ENCODE data around the gene TMEM131.
"Not testable (repeated sequence)": the region's sequence is repeated elsewhere in the genome, so short reads cannot be mapped to it uniquely, and the experiment has no call there.

The TMEM131 gene

DNA sequence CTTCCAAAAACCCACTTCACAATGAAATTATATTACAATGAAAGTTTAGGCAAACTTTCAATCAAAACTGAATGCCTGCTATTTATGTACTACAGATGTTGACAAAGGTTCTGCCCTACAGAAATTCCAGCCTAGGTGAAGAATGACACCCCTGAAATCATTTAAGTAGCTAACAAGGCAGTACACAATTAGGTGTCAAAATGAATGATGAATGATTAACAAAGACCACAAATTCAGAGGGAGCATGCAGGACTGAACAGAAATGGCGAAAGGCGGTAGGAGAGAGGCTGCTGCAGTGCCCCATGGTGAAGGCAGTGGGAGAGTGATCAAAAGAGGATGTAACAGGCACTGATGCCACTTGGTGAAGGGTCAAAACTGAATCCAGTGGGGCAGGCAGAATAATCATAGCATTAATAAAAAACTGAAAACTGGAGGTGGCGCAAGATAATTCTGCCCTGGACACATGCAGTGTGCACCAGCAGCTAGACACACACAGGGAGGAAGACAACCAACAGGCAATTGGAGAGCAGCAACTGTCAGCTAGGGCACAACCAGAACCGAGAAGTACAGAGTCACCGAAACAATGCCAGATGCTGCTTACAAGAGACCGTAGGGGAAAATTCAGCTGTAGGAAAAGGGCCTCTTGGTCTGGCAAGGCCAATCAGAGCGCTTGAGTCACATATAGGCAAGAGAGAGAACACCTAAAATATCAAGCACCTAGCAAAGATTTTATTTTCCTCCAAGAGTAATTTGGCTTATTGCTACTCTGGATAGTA is 4.5 kb downstream of the TMEM131 start:
- DNase-seq, result no peak

DNA sequence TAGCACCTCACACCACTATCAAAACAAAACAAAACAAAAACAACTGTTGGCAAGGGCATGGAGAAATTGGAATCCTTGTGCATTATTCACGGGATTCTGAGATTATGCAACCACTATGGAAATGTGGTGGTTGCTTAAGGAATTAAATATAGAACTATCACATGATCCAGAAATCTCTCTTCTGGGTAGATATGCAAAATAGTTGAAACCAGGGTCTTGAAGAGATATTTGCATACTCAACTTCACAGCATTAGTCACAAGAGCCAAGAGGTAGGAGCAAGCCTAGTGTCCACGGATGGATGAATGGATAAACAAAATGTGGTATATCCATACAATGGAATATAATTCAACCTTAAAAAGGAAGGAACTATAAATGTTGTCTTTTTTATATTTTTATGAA is 7.0 kb downstream of the TMEM131 start:
- no peak for DNase-seq

DNA sequence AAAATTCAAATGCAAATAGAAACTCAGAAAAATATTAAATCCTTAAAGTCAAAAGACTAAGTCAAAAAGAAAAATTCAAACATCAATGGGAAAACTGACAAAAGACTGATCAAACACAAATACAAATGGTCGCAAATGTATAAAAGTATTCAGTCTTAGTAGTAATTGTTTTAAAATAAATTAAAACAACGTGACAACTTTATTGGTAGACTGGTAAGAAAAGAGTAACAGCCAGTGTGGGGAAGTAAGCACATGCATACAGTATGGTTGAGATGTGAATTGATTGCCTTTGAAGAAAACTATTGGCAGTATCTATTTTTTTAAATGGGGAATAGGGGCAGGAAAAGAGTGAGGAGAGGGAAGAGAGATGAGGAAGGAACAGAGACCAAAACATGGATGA is 9.8 kb downstream of the TMEM131 start:
- DNase-seq, result no peak

DNA sequence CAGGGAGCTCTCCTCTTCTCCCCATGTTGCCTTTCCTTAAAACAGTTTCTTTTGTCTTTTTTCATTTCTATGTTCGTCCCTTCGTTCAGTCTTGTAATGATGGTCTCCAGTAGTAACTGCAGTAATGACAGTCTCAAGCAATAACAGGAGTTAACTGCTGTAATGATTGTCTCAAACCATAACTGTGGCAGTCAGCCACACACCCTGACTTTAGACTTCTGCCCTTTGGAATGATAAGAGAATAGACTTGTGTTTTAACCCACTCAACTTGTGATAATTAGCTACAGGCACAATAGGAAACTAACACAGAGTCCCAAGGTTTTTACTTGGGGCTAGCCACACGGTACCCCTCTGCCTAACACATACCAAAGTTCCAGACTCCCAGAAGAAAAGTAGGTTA is 12.1 kb downstream of the TMEM131 start:
- DNase-seq, result no peak

DNA sequence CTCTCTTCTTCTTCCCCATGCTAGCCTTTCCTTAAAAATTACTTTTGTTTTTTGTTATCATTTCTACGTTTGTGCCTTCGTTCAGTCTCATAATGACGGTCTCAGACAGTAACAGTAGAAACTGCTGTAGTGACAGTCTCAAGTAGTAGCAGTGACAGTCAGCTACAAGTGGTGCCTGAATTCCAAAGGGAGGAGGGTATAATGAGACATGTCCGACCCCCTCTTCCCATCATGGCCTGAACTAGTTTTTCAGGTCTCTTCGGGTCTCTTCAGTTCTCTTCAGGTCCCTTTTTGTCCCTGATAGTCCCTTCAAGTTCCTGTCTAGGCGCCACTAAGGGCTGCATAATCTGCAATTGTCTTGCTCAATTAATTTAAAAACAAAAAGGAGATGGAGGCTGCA is 12.6 kb downstream of the TMEM131 start:
- DNase-seq, result no peak

DNA sequence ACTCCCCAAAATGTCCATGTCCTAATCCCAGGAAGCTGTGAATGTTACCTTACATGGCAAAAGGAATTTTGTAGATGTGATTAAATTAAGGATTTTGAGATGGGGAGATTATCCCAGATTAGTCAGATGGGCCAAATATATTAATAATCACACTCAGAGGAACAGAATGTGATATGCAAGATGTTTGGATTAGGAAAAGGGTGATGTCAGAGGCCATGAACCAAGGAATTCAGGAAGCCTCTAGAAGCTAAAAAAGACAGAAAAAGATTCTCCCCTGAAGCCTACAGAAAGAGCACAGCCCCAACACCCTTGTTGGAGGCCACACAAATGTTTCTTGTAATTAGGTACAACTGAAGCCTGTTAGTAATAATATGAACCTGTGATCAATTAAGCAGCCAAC is 13.1 kb downstream of the TMEM131 start:
- DNase-seq, result peak; percentile 58

DNA sequence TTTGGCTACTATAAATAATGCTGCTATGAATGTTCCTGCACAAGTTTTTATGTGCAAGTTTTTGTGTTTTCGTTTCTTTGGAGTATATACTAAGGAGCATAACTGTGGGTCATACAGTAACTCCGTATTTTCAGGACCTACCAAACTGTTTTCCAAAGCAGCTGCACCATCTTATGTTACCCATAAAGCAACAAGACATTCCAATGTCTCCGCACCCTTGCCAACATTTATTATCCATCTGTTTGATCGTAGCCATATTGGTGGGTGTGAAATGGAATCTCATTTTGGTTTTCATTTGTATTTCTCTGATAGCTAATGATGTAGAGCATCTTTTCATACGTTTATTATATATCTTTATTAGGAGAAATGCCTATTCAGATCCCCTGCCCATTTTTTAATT is 13.8 kb downstream of the TMEM131 start:
- no peak for DNase-seq

DNA sequence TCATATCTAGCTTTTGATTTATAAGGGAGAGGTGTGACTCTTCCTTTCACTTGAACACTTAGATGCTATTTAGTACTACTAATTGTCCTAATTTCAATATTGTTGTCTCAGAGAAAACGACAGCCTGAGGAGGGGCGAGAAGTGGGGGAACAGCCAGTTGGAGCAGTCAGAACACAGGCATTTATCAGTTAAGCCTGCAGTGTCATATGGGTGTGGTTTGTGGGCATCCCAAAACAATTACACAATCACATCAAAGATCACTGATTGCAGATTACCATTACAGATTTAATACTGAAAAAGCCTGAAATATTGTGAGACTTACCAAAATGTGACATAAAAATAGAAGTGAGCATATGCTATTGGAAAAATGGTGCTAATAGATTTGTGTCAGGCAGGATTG is 15.8 kb downstream of the TMEM131 start:
- DNase-seq, result no peak

DNA sequence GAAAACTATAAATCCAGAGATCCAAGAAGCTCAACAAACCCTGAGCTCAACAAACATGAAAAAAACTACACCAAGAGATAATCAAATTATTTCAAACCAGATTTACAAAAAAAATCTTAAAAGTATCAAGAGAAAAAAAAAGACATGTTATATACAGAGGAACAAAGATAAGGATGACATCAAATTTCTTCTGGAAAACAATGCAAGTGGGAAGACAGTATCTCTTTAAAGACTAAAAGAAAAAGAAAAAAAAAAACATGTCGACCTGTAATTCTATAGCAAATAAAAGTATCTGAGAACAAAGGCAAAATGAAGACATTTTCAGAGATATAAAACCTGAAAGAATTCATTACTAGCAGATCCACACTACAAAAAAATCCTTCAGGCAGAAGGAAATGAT is 21.3 kb downstream of the TMEM131 start:
- no peak for DNase-seq

DNA sequence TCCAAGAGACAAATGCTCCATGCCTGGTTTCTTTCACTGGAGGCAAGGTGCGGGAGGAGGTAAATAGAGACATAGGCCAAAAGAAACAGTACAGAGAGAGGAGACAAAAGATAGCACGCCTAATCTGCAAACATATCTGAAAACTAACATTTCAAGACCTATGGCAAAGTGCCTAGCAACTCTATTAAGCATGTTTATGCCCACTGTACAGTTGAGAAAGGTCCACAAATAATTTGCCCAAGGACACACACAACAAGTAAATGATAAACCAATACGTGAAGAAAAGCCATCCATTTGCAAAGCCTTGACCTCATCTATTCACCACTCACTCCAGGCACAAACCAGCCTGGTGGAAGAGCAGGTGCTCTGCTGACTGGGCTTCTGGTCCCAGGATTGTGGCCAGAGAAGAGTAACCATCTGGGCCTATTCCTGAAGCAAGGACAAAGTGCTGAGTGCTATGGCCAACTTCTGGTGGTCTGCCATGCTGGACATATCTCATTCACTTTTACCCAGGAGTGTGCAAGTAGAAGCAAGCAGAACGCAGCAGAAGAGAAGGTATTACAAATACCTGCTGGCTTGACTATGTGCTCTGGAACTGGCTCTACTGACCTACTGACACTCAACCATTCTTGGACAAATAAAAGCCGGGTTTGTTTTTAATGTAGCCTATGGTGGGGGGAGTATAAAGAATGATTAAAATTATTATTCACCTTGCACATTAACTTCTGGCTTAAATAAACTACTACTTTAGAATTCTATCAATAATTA is 25.3 kb downstream of the TMEM131 start:
- no peak for DNase-seq

DNA sequence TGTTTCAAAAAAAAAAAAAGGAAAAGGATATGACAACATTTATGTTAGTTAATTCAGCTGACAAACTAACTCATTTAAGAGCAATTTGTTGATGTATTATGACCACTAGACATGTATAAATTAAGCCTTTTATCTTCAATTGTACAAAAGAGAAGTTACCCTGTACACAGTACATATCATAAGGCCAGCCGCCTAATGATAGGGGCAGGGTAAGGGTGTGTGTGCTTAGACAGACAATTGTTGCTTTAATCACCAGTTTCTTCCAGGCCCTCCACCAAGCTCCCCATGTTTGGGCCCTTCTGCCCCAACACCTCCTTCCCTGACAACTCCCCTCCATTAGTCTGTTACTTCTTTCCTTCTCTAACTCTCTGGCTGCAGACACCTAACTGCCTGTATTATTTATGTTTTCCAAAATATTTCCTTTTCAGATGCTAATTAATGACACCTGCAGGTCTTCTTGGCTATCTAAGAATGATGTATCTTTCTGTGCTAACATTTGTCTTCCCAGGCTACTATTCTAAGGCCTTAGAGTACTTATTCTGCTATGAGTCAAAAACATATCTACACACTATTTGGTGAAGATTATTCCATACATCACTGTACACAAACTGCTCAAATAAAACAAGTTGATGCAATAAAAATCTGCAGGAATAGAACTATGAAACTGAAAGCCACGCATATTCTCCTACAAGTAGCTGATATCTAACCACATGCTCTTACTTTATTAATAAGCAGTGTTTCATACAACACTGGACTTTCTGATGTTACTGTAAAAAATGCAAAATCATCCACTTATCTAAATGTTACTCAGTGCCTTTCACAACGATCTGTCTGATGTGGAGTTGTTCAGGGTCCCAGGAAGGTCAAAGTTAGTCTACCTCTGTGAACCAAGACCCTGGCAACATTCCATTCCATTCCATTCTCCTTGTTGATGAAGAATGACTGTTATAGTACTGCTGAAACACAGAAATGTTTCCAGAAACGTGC is 26.4 kb downstream of the TMEM131 start:
- DNase-seq, result peak; percentile 28

DNA sequence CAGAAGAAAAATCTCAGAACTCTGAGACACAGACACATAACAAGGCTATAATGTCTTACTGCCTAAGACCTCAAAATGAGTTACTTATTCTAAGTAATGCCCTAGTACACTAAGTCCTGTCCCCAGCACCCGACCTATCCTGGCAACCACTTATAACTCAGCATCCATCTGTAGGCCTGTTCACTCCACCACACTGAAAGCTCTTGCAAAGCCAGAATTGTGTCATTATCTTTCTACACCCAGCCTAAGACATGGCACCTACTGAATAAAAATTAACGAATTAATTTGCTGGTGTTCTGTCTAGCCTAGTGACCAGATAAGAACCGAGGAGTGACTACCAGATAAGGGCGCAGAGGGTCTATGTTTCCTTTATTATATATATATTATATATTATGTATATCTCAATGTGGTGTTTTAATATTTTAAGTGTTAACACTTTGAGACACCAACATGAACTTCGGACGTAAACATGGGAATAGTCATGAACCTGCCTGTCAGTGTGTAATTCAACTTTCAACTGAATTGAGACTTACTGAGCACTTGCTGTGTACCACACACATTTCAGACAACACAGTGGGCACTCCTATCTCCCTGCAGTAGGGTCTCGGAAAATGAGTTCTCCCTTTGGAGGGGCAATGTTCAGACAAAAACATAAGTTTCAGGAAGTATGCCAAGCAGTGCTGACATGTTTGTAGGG is 27.7 kb downstream of the TMEM131 start:
- no peak for DNase-seq

DNA sequence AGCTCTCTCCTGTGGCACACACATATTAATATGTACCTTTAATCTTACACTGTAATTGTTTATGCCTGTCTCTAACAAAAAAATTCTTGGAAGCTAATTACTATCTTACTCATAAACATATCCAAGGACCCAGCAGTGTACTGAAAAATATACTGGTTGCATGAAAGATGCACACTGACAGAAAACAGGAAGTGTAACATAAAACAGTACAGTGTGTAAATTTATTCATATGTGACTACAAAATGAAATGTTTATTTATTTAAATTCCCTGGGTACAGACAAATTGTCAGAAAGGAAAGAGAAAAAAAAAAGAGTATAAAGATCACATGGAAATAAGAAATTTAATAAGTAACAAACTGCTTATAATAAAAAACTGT is 28.5 kb downstream of the TMEM131 start:
- no peak for DNase-seq

DNA sequence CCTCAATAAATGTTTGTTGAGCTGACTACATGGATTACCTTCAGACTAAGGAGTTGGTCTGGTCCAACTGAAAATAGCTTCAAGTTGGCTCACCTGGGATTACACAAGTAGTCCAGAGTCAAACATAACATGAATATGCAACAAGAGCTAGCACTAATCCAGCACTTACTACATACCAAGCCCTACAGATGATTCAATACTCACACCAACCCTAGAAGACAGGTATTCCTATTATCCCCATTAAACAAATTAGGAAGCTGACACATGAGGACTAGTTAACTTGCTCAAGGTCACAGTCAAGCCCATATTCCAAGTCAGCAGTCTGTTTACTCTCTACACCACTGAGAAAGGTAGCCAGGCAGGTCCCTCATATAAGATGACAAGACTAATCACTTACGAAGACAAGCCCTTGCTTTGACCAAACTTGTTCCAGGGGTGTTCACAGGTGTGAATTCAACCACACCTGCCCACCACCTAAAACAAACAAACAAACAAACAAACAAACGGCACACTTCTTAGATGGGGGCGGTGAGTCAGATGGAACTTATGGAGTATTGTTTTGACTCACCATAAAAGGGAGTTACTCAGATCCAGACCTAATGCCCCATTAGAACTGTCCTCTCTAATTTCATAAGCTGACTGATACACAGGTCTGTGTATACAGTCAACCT is 29.1 kb downstream of the TMEM131 start:
- DNase-seq, result peak; percentile 43

DNA sequence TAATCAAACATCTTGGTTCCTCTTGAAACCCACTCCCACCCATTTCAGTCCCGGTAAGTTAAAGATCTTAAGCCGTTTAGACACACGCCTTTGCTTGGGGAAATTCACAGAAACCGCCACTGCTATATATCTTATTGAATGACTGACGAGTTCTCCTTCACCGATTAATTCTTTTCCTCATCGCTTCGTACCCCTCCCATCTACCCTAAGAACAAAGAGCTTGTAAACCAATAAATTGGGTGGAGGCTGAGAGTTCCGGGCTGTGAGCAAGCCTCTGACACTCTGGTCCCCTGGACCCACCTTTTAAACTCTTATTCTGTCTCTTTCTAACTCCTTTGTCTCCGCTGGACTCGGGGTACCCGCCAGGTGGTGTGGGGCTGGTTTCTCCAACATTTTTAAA is 30.6 kb downstream of the TMEM131 start:
- no peak for DNase-seq

DNA sequence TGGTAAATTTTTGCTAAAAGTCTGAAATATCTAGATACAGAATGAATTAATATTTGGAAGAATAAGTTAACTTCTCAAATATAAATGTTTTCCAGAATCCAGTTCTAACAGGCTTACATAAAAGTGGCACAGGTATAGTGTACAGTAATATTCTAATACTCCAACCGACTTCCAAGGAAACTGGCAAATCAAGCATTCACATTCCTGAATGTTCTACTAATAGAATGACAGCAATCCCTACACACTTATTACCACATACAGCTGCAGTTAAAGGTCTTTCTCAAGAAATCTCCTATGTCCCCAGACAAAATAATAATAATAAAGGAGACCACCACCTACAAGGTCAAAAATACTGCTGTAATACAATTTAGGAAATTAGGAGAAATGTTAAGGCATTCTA is 31.9 kb downstream of the TMEM131 start:
- DNase-seq, result peak; percentile 29

DNA sequence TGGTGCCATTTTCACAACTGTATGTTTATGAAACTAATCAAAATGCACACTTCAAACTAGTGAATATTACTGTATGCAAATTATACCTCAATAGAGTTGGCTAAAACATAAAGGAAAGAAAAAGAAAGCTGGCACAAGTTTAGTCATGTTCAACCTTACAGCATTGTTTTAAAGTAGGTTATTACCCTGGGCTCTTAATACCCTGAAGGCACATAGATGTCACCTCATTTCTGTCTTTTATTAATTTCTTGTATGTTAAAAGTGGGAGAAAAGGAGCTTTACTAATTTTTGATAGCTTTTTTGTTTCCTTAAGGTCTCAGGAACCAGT is 32.7 kb downstream of the TMEM131 start:
- no peak for DNase-seq

DNA sequence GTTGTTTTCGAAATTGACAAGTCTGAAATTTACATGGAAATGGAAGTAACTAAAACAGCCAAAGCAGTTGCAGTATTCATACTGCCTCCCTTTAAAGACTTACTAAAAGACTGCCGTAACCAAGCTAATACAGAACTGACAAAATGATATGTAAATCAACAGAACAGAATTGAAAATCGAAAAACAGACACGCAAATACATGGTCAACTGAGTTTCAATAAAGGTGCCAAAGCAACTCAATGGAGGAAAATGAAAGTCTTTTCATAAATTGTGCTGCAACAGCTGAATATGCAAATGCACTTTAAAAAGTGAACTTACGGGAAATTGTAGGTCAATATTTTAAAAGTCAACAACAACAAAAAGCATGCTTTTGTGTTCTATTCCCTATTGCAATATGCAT is 34.2 kb downstream of the TMEM131 start:
- no peak for DNase-seq

DNA sequence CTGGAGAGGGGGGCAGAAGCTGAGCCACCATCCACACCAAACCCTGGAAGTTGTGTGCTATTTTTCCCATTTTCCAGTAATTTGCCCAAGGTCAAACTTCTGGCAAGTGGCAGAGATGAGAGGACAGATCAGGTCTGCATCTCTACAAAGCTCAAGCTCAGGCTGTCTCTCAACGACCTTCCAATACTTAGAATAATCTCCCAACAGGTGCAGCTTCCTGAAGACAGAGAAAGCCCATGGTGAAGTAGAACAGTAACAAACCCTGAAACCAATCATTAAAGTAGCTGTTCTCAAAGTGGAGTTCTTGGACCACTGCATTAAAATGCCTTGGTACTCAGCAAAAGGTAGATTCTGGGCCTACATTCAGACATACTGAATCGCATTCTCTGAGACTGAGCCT is 37.6 kb downstream of the TMEM131 start:
- no peak for DNase-seq

DNA sequence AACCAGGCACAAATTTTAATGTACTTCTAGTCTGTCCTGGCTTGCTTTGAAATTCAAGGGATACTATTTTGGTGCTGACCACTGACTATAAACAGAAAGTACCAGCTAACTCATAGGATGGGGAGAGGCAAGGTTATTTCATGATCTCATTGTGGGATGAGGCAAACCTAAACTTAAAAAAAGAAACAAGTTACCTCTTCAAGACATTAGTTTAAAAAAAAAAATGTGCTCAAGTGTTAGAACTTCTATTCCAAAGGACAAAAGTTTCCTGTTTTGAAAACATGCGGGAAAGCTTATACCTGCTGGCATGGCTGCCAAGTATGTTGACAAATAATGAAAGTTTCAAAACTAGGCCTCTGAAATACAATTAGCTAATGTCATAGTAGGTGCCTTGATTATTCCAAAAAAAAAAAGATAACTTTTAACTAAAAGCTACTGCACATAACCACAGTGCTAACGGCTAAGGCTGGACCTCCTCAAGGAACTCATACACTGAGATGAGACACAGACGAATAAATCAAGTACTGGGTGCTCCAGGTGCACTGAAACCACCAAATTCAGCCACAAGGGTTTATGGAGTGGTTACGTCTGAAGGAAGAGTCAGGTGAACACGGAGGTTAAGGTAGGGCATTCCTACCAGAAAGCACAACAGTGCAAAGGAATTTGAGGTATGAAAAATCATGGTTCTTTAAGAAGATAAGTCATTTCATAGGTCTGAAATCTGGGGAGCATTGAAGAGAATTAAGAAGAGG is 38.1 kb downstream of the TMEM131 start:
- DNase-seq, result no peak

DNA sequence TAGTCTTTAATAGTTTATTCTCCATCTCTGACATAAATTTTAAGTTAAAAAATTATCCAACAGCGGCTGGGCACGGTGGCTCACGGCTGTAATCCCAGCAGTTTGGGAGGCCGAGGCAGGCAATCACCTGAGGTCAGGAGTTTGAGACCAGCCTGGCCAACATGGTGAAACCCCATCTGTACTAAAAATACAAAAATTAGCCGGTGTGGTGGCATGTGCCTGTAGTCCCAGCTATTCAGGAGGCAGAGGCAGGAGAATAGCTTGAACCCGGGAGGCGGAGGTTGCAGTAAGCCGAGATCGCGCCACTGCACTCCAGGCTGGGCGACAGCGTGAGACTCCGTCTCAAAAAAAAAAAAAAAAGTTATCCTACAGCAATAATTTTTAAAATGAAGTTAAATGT is 39.0 kb downstream of the TMEM131 start:
- DNase-seq, result not testable (repeated sequence)

DNA sequence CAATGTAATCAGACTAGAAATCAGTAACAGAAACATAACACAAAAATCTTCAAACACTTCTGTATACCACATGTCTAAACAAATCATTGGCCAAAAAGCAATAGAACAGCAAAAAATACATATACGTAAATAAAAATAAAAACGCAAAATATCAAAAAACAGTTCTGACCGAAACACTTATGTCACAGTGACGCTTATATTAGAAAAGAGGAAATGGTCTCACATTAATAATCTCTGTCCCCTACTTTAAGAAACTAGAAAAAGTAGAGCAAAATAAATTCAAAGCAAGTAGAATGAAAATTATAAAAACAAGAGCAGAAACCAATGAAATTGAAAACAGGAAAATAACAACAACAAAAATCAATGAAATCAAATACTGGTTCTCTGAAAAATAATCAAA is 41.9 kb downstream of the TMEM131 start:
- no peak for DNase-seq
